ENCODE data around the gene STXBP6. TPM values are rescaled to one million over a fixed set of nuclear protein-coding genes. Genes with fewer than 3 reads are reported as not detected.
"Not testable (repeated sequence)": the region's sequence is repeated elsewhere in the genome, so short reads cannot be mapped to it uniquely, and the experiment has no call there.

The STXBP6 gene
- total RNA-seq, 4 donors from 2014 or later = 11.9 to 30.5 (median 14.6) TPM

DNA sequence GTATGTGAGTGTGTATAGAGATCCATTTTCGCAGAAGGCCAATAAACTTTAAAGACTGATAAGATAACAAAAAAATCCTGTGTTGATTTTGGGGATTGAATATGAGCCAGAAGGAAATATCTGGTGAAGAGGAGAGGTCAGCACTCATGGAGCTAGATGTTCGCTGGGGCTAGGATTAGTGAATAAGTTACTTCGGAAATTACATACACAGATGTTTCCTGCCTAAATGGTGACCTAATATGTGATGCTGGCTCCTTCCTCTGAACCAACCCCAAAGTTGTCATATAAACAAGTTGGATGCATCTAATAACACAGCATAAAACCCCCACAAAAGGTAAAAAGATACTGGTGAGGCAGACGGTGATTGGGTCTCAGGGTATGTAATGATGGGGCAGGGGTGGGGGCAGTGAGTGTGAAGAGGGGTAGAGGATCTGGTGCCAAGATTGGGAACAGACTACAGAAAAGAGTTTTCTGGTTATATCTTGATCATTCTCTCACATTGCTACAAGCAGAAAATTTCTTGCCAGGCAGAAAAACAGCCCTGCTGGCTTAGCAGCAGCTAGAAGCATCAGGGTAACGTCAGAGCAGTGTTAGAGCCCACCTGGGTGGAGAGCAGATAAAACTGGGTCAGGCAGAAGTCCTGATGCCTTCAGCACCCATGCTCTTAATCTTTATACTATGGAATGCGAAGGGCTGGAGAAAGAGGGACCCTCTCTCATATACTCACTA, 275.6 kb downstream of the STXBP6 start:
- Histone ChIP-seq H3K4me3 (no peak overlapping the region), H3K4me1 (no peaks in the 10 kb centered on the region), H3K27ac (peak overlapping the region in 1 of 2 donors; percentile 63), H3K36me3 (no peaks in the 10 kb centered on the region), H3K9me3 (no peaks in the 10 kb centered on the region), H3K27me3 (no peaks in the 10 kb centered on the region)
- intact Hi-C loops (cut with DNase I; ENCODE audit: low total_unique reads) = no loop called here
- no peak for TF ChIP-seq POLR2A (IDR thresholded peaks at IDR 0.05)
- TF ChIP-seq, protein P1, sequence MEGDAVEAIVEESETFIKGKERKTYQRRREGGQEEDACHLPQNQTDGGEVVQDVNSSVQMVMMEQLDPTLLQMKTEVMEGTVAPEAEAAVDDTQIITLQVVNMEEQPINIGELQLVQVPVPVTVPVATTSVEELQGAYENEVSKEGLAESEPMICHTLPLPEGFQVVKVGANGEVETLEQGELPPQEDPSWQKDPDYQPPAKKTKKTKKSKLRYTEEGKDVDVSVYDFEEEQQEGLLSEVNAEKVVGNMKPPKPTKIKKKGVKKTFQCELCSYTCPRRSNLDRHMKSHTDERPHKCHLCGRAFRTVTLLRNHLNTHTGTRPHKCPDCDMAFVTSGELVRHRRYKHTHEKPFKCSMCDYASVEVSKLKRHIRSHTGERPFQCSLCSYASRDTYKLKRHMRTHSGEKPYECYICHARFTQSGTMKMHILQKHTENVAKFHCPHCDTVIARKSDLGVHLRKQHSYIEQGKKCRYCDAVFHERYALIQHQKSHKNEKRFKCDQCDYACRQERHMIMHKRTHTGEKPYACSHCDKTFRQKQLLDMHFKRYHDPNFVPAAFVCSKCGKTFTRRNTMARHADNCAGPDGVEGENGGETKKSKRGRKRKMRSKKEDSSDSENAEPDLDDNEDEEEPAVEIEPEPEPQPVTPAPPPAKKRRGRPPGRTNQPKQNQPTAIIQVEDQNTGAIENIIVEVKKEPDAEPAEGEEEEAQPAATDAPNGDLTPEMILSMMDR (IDR thresholded peaks at IDR 0.05) = no peak
- no peak for DNase-seq

DNA sequence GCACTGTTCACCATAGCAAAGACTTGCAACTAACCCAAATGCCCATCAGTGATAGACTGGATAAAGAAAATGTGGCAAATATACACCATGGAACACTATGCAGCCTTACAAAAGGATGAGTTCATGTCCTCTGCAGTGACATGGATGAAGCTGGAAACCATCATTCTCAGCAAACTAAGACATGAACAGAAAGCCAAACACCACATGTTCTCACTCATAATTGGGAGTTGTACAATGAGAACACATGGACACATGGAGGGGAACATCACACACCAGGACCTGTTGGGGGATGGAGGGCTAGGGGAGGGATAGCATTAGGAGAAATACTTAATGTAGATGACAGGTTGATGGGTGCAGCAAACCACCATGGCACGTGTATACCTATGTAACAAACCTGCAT, 276.4 kb downstream of the STXBP6 start:
- H3K4me1 ChIP-seq; H3K27me3 ChIP-seq; H3K27ac ChIP-seq; H3K9me3 ChIP-seq; DNase-seq; intact Hi-C loops (cut with DNase I; ENCODE audit: low total_unique reads); H3K4me3 ChIP-seq; H3K36me3 ChIP-seq: not testable (repeated sequence)

DNA sequence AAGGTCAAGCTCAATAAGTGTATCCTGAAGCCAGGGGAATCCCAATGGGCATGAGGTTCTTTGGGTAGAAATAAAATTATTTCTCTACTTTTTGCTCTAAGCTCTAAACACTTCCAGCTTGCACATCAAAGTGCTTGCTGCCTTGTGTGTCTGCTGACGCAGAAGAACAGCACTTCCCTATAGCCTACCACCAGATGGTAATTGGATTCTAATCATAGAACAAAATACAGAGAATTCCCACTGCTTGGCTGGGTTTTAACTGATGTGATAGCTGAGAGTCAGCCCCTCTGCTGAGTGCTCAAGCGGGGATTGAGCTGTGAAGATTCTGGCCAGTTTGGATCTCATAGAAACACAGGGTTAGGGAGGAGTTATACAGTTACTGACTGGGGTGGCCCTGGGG, 283.5 kb downstream of the STXBP6 start:
- no peak for DNase-seq
- Histone ChIP-seq H3K27ac (no peak overlapping the region), H3K4me3 (no peak overlapping the region), H3K27me3 (no peaks in the 10 kb centered on the region), H3K9me3 (no peaks in the 10 kb centered on the region), H3K4me1 (no peaks in the 10 kb centered on the region), H3K36me3 (no peaks in the 10 kb centered on the region)
- TF ChIP-seq, protein P1 (IDR thresholded peaks at IDR 0.05) = no peak
- no peak for TF ChIP-seq POLR2A (IDR thresholded peaks at IDR 0.05)
- intact Hi-C loops (cut with DNase I; ENCODE audit: low total_unique reads) = no loop called here

DNA sequence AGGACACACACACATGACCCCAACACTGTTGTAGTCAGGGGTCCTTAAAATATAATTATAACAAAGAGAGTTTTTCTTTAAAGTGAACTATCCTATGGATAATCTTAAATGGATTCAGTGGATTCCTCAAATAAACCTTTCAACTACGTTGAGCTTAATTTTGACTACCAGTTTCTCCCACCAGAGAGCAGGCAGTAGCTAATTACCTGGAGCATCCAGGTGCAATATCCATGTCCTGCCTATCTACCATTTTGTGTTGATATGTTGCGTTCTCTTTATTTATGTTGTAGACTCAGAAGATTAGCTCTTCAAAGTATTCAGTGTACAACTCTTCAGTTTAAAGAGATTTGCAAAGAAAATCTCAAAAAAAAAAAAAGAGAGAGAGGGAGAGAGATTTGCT, 288.8 kb downstream of the STXBP6 start:
- no peak for DNase-seq
- Histone ChIP-seq H3K27me3 (no peaks in the 10 kb centered on the region), H3K27ac (no peak overlapping the region), H3K4me1 (no peaks in the 10 kb centered on the region), H3K4me3 (no peak overlapping the region), H3K36me3 (no peaks in the 10 kb centered on the region), H3K9me3 (no peaks in the 10 kb centered on the region)
- no peak for TF ChIP-seq POLR2A (IDR thresholded peaks at IDR 0.05)
- TF ChIP-seq, protein P1 (IDR thresholded peaks at IDR 0.05) = no peak
- intact Hi-C loops (cut with DNase I; ENCODE audit: low total_unique reads) = no loop called here

All from uterus (tissue), 4 donors.